Tibial artery (tissue), 4 donors: Measurements from ENCODE around the gene GLB1L2.

Experiments used
- DNase-seq, 2 donors: peaks; one replicate each; pipeline ENCODE4 v3.0.0-alpha.2; 2019
- H3K27ac ChIP-seq, 2 donors: fragments of 200-600 bp; sonication (generic) in 1 of 2; 1 replicate in 1 of 2; 2 replicates in 1 of 2; pipeline ENCODE4 v1.5.1; 2018 to 2019; ENCODE audit warnings: mild to moderate bottlenecking in 1 of 2
- H3K27me3 ChIP-seq, 2 donors: fragments of 200-600 bp; sonication (generic) in 1 of 2; one replicate each; pipeline versions ENCODE4 v1.5.1 to v1.6.0; 2016 to 2019
- H3K36me3 ChIP-seq, 3 donors: fragments of 200-600 bp; sonication (generic) in 2 of 3; one replicate each; pipeline ENCODE4 v1.5.1; 2016 to 2019; ENCODE audit warnings: mild to moderate bottlenecking in 2 of 3
- H3K4me1 ChIP-seq, 4 donors: fragments of 200-600 bp; sonication (generic) in 2 of 4; 1 replicate in 3 of 4; 2 replicates in 1 of 4; pipeline ENCODE4 v1.5.1; 2016 to 2019
- H3K4me3 ChIP-seq, 2 donors: fragments of 200-600 bp; sonication (generic) in 1 of 2; 1 replicate in 1 of 2; 2 replicates in 1 of 2; pipeline ENCODE4 v1.5.1; 2018 to 2019; ENCODE audit warnings: mild to moderate bottlenecking in 2 of 2
- H3K9me3 ChIP-seq, 3 donors: fragments of 200-600 bp; sonication (generic) in 1 of 3; one replicate each; pipeline ENCODE4 v1.5.1; 2016 to 2019
- intact Hi-C: fragments of 100-400 bp; cut with DNase I; formaldehyde crosslinking; loops from one replicate; pipeline ENCODE4 v1.15.0; 2023; ENCODE audit warnings: low total_unique reads
- TF ChIP-seq, protein P1 (sequence below), 2 experiments: fragments of 200-600 bp in 1 of 2; fragments of 450-650 bp in 1 of 2; IDR thresholded peaks; one replicate each; pipeline ENCODE4 v1.5.1; 2017 to 2019; ENCODE audit warnings: antibody characterized with exemption in 2 of 2, mild to moderate bottlenecking in 1 of 2, moderate library complexity in 1 of 2

The GLB1L2 gene

DNA sequence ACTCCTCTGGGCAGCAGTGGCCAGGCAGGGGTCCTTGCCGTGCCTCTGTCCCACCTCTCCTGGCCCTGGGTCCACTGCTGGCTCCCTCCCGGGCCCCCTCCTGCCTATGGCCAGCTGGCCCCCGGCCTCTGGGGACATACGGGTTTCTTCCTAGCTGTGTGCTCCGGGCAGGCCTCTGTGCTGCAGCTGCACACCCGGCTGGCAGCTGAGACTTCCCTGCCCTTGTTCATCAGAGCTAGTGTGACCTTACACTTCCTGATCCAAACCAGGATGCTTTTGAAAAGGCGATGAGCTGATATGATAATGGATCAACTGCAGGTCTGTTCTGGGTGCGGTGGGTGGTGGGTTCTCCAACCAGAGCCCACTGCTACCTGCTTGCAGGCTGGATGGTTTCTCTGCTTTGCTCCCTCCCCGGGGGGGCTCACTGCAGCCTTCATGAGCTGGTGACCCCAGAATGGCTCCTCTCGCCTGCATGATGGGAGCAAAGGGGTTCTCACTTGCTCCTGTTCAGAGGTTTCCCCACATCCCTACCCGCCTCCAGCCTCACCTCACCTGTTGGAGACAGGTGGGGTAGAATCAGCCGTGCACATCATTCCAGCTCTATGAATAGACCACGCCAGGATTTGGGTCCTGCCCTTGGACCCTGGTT is 67.0 kb downstream of the GLB1L2 start:
- intact Hi-C loops = no loop called here
- DNase-seq = no peak

DNA sequence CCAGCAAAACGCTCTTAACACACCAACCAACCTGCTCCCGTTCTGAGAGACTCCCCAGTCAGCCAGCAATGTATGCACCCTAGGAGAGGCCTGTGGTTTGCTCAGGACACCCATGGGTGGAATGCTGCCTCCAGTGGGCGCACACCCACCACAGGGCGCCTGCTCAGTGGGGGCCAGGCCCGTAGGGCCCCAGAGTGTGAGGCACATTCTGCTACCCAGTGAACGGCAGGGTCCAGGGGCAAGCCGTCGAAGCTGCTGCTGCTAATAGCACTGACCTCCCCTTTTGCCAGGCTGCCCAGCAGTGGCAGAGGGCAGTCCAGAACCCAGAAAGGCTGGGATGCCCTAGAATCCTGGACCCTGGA is 67.5 kb downstream of the GLB1L2 start:
- Histone ChIP-seq H3K4me3 (no peak overlapping the region), H3K27me3 (peaks cover 0 to 33% of the 10 kb centered on the region in 2 donors), H3K4me1 (no peaks in the 10 kb centered on the region), H3K27ac (no peak overlapping the region), H3K36me3 (no peaks in the 10 kb centered on the region), H3K9me3 (no peaks in the 10 kb centered on the region)
- DNase-seq = no peak
- TF ChIP-seq, protein P1, sequence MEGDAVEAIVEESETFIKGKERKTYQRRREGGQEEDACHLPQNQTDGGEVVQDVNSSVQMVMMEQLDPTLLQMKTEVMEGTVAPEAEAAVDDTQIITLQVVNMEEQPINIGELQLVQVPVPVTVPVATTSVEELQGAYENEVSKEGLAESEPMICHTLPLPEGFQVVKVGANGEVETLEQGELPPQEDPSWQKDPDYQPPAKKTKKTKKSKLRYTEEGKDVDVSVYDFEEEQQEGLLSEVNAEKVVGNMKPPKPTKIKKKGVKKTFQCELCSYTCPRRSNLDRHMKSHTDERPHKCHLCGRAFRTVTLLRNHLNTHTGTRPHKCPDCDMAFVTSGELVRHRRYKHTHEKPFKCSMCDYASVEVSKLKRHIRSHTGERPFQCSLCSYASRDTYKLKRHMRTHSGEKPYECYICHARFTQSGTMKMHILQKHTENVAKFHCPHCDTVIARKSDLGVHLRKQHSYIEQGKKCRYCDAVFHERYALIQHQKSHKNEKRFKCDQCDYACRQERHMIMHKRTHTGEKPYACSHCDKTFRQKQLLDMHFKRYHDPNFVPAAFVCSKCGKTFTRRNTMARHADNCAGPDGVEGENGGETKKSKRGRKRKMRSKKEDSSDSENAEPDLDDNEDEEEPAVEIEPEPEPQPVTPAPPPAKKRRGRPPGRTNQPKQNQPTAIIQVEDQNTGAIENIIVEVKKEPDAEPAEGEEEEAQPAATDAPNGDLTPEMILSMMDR (IDR thresholded peaks at IDR 0.05) = no peak
- intact Hi-C loops = no loop called here

More for the DNA sequence above, 67.0 kb downstream of the GLB1L2 start:
- no peaks in the 10 kb centered on the region for H3K9me3 ChIP-seq
- TF ChIP-seq, protein P1 (IDR thresholded peaks at IDR 0.05) = no peak
- no peak overlapping the region for H3K4me3 ChIP-seq
- H3K27ac ChIP-seq = no peak overlapping the region
- H3K27me3 ChIP-seq = peaks cover 0 to 33% of the 10 kb centered on the region in 2 donors
- H3K4me1 ChIP-seq = no peaks in the 10 kb centered on the region
- no peaks in the 10 kb centered on the region for H3K36me3 ChIP-seq

DNA sequence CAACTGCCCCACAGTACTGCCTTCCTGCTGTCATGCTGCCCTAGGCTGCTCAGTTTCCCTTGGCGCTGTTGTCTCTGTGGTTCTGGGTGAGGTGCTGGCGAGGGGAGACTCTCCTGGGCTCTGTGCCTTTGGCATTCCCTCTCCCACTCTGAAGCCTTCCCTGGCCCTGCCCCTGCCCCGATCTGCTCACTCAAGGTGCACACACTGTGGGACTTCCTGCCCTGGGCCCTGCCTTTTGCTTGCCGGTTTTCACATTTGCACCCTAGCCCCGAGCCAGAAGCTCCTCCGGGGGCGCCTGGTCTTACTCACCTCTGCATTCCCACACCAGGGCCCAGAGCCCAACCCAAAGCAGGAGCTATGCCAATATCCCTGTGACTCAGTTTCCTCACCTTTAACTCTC is 68.2 kb downstream of the GLB1L2 start:
- H3K4me3 ChIP-seq = no peak overlapping the region

DNA sequence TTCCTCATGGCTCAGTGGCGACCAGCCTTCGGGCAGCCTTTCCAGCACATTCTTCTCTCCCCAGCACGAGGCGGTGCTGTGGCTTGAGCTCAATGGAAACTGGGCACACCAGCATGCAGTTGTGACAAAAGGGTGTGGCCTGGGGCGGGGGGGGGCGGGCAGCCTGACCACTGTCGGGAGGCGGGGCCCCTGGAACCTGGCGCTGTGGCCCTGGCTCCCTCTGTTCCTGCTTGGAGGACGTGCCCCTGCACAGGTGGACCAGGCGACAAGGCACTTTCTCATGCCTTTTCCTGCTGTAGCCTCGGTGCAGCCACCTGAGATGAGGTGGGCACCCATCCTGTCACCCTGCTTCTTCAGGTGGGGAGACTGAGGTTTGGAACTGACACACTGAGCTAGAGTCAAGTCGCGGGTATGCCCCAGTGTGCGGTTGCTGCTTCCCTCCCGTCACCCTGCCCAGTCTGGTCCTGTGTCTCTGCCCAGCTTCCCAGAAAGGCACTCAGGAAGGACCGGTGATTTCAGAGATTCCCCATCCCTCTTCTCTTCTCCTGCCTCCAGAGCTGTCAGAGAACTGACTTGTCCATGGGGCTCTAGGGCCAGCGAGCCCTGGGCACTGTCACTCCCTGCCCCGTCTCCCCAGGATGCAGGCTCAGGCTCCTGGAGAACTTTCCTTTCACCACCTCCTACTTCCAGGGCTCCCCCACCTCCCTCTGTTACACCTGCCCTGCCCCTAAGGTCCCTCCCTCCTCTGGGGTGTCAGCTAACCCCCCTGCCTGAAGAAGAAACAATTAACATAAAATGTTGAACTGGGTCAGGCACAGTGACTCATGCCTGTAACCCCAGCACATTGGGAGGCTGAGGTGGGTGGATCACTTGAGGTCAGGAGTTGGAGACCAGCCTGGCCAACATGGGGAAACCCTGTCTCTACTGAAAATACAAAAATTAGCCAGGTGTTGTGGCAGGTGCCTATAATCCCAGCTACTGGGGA is 70.3 kb downstream of the GLB1L2 start:
- H3K4me3 ChIP-seq = no peak overlapping the region
- no peaks in the 10 kb centered on the region for H3K9me3 ChIP-seq
- TF ChIP-seq, protein P1 (IDR thresholded peaks at IDR 0.05) = no peak
- H3K27me3 ChIP-seq = peaks cover 0 to 61% of the 10 kb centered on the region in 2 donors
- intact Hi-C loops = no loop called here
- no peak for DNase-seq
- H3K36me3 ChIP-seq = no peaks in the 10 kb centered on the region
- no peaks in the 10 kb centered on the region for H3K4me1 ChIP-seq
- H3K27ac ChIP-seq = no peak overlapping the region

More for the DNA sequence above, 68.2 kb downstream of the GLB1L2 start:
- no peak overlapping the region for H3K27ac ChIP-seq
- no peaks in the 10 kb centered on the region for H3K36me3 ChIP-seq
- TF ChIP-seq, protein P1 (IDR thresholded peaks at IDR 0.05) = no peak
- peaks cover 0 to 40% of the 10 kb centered on the region in 2 donors for H3K27me3 ChIP-seq
- no peaks in the 10 kb centered on the region for H3K9me3 ChIP-seq
- intact Hi-C loops = no loop called here
- no peaks in the 10 kb centered on the region for H3K4me1 ChIP-seq
- no peak for DNase-seq

DNA sequence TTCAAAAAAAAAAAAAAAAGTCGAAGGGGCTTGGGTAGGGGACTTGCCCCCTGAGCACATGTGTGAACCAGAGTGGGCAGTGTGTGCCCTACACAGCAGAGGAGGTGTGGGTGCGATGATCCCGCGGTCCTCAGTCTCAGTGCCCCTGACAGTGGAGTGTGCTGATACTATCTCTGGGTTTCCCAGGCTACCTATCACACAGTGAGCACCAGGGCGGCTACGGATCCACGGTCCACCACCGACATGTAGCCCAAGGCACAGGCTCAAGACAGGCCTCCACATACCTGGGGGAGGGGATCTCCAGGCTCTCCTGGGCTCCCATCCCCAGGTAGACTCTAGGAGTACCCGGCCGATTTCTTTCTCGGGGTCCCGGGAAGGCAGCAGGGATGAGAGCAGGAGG is 71.1 kb downstream of the GLB1L2 start:
- Histone ChIP-seq H3K4me1 (no peaks in the 10 kb centered on the region), H3K36me3 (no peaks in the 10 kb centered on the region), H3K27ac (no peak overlapping the region), H3K27me3 (peaks cover 0 to 63% of the 10 kb centered on the region in 2 donors), H3K9me3 (no peaks in the 10 kb centered on the region), H3K4me3 (no peak overlapping the region)
- intact Hi-C loops = no loop called here
- TF ChIP-seq, protein P1 (IDR thresholded peaks at IDR 0.05) = no peak
- no peak for DNase-seq
